HG02571 (cell line): ENCODE data around the gene SMAD6.

ENCODE experiments used
- ATAC-seq: cut with Tn5 transposase; IDR thresholded peaks from one replicate; pipeline ENCODE4 v1.9.1; 2021; ENCODE audit warnings: mild to moderate bottlenecking, moderate library complexity; ENCODE audit not compliant: unreplicated experiment

Gene SMAD6

GRCh38 chr15:66702787-66703539, 927 bp downstream of the SMAD6 start:
- no peak for ATAC-seq

- no peak for ATAC-seq
Measured at GRCh38 chr15:66703540-66703941, 1.5 kb downstream of the SMAD6 start.

- ATAC-seq = no peak
Measured at GRCh38 chr15:66704019-66704802, 2.2 kb downstream of the SMAD6 start.

- ATAC-seq = no peak
Measured at GRCh38 chr15:66704803-66705153, 2.7 kb downstream of the SMAD6 start.

- ATAC-seq = no peak
Measured at GRCh38 chr15:66705277-66706146, 3.5 kb downstream of the SMAD6 start.

- ATAC-seq = no peak
Measured at GRCh38 chr15:66706225-66706732, 4.2 kb downstream of the SMAD6 start.

- no peak for ATAC-seq
Measured at GRCh38 chr15:66706840-66707239, 4.8 kb downstream of the SMAD6 start.

- no peak for ATAC-seq
Measured at GRCh38 chr15:66707310-66708082, 5.5 kb downstream of the SMAD6 start.

- ATAC-seq = no peak
Measured at GRCh38 chr15:66708389-66708788, 6.4 kb downstream of the SMAD6 start.

GRCh38 chr15:66709884-66710283, 7.8 kb downstream of the SMAD6 start:
- no peak for ATAC-seq

- no peak for ATAC-seq
Measured at GRCh38 chr15:66711260-66711659, 9.2 kb downstream of the SMAD6 start.

GRCh38 chr15:66711862-66712261, 9.8 kb downstream of the SMAD6 start:
- ATAC-seq = no peak

GRCh38 chr15:66713843-66714508, 11.9 kb downstream of the SMAD6 start:
- no peak for ATAC-seq

- ATAC-seq = no peak
Measured at GRCh38 chr15:66714543-66714981, 12.5 kb downstream of the SMAD6 start.

- no peak for ATAC-seq
Measured at GRCh38 chr15:66715181-66715624, 13.2 kb downstream of the SMAD6 start.

GRCh38 chr15:66715720-66716655, 14.0 kb downstream of the SMAD6 start:
- ATAC-seq = no peak

- ATAC-seq = no peak
Measured at GRCh38 chr15:66716656-66717020, 14.6 kb downstream of the SMAD6 start.

GRCh38 chr15:66718220-66718988, 16.4 kb downstream of the SMAD6 start:
- ATAC-seq = no peak
